Right lobe of liver (tissue), 6 donors: ENCODE results near the gene CTSW. TPM values are rescaled to one million over a fixed set of nuclear protein-coding genes. Genes with fewer than 3 reads are reported as not detected.

Experiments
- ATAC-seq, 4 donors: fragments of 200-7000 bp; cut with Tn5 transposase; one replicate each; pipeline ENCODE4 v1.9.1; 2020; ENCODE audit warnings: mild to moderate bottlenecking in 4 of 4, moderate library complexity in 4 of 4
- DNase-seq, 3 donors: peaks; one replicate each; pipeline ENCODE4 v3.0.0-alpha.2; 2020
- H3K27ac ChIP-seq, 3 donors: fragments of 200-600 bp; one replicate each; pipeline ENCODE4 v1.8.0; 2022
- H3K27me3 ChIP-seq, 2 donors: fragments of 200-600 bp; one replicate each; pipeline ENCODE4 v1.8.0; 2022
- H3K36me3 ChIP-seq, 4 donors: fragments of 200-600 bp; sonication (generic) in 1 of 4; one replicate each; pipeline versions ENCODE4 v1.5.1 to v1.8.0; 2017 to 2022; ENCODE audit warnings: control low read depth in 1 of 4
- H3K4me1 ChIP-seq, 4 donors: fragments of 200-600 bp; sonication (generic) in 1 of 4; one replicate each; pipeline versions ENCODE4 v1.5.1 to v1.8.0; 2017 to 2022; ENCODE audit warnings: control low read depth in 1 of 4
- H3K4me3 ChIP-seq, 3 donors: fragments of 200-600 bp; one replicate each; pipeline ENCODE4 v1.8.0; 2022
- H3K9me3 ChIP-seq, 4 donors: fragments of 200-600 bp; sonication (generic) in 1 of 4; one replicate each; pipeline versions ENCODE4 v1.5.1 to v1.8.0; 2017 to 2022; ENCODE audit warnings: control low read depth in 1 of 4
- CTCF ChIP-seq, 4 donors: fragments of 200-600 bp in 3 of 4; fragments of 450-650 bp in 1 of 4; IDR thresholded peaks; one replicate each; pipeline versions ENCODE4 v1.5.1 to v1.8.0; 2016 to 2022; ENCODE audit warnings: antibody characterized with exemption in 4 of 4, mild to moderate bottlenecking in 2 of 4
- POLR2A ChIP-seq: fragments of 450-650 bp; IDR thresholded peaks from one replicate; pipeline ENCODE4 v1.6.1; 2017; ENCODE audit warnings: antibody characterized with exemption, mild to moderate bottlenecking
- WGBS: methylation state at CpG from one replicate; pipeline ENCODE4 v1.1.6; 2018; ENCODE audit warnings: low coverage, low lambda C conversion rate; ENCODE audit not compliant: insufficient coverage; ENCODE audit errors: missing lambda C conversion rate; 5-methylcytosine and 5-hydroxymethylcytosine counted together
- intact Hi-C, 2 donors: fragments of 100-400 bp; cut with DNase I; formaldehyde crosslinking; loops; one replicate each; pipeline versions ENCODE4 v1.11.2 to v1.14.1; 2022
- total RNA-seq, 6 experiments: library from RNA; depleted of rRNA in 2 of 6; stranded (reverse); fragments of >200 nt in 2 of 6; fragmentation: NEBNext Ultra II Directional in 3 of 6; extraction: Animal tissue kit (Norgen Biotek cat#: 25700) in 3 of 6; gene quantifications; one replicate each; pipeline versions ENCODE4 v1.1.0 to v1.2.4, GENCODE V29; 2016 to 2023
- donor health status: DM: no; HTN: yes; CAD: no.
- donor health status: DM: no; HTN: no; CAD: no.
- donor health status: DM: no; HTN: no; CAD: no.
- donor health status: DM: no; HTN: yes; CAD: no.
- donor health status: DM: no; HTN: yes; CAD: no.

The CTSW gene
- total RNA-seq, 6 experiments from 2014 or later = 0.49 to 1.3 (median 1.0) TPM

GRCh38 chr11:65873318-65874156 is 6.1 kb upstream of the CTSW start:
- no peaks in the 10 kb centered on the region for H3K27me3 ChIP-seq
- H3K4me1 ChIP-seq = peaks cover 0 to 9% (median 0%) of the 10 kb centered on the region in 4 donors
- peak overlapping the region; percentile 56 to 88 (median 69) for H3K27ac ChIP-seq
- peak overlapping the region; percentile 27 to 55 (median 45) for H3K4me3 ChIP-seq
- DNase-seq (peak; percentile 95 to 97 (median 96)), ATAC-seq (peak; percentile 96 to 98 (median 97))
- TF ChIP-seq CTCF (IDR thresholded peaks at IDR 0.05) (no peak), POLR2A (peak; percentile 80)
- intact Hi-C loops = no loop called here
- WGBS = 14% methylated on average over 30 of the region's 54 CpGs
- H3K36me3 ChIP-seq = no peaks in the 10 kb centered on the region
- H3K9me3 ChIP-seq = no peaks in the 10 kb centered on the region

- no peak overlapping the region for H3K27ac ChIP-seq
- intact Hi-C loops = loop anchor here (10.0 kb wide), 1 partner anchor 105 kb away; no protein-coding TSS in a partner anchor
- 100% methylated on average over 3 of the region's 7 CpGs for WGBS
- ATAC-seq (no peak), DNase-seq (no peak)
- no peaks in the 10 kb centered on the region for H3K4me1 ChIP-seq
- no peak overlapping the region for H3K4me3 ChIP-seq
- peaks cover 0 to 11% (median 0%) of the 10 kb centered on the region in 4 donors for H3K36me3 ChIP-seq
- H3K9me3 ChIP-seq = no peaks in the 10 kb centered on the region
- H3K27me3 ChIP-seq = no peaks in the 10 kb centered on the region
- no peak for TF ChIP-seq POLR2A
These were observed 390 bp downstream of the CTSW start for GRCh38 chr11:65880027-65880426.

- no peak overlapping the region for H3K27ac ChIP-seq
- H3K4me1 ChIP-seq = no peaks in the 10 kb centered on the region
- ATAC-seq (no peak), DNase-seq (no peak)
- H3K36me3 ChIP-seq = peaks cover 0 to 11% (median 0%) of the 10 kb centered on the region in 4 donors
- intact Hi-C loops = loop anchor here (10.0 kb wide), 1 partner anchor 104 kb away; no protein-coding TSS in a partner anchor
- no peaks in the 10 kb centered on the region for H3K9me3 ChIP-seq
- 92% methylated on average over 2 of the region's 7 CpGs for WGBS
- no peak overlapping the region for H3K4me3 ChIP-seq
- H3K27me3 ChIP-seq = no peaks in the 10 kb centered on the region
- TF ChIP-seq POLR2A (no peak), CTCF (IDR thresholded peaks at IDR 0.05) (no peak)
These were observed 1.3 kb downstream of the CTSW start for GRCh38 chr11:65880844-65881421.

- H3K27me3 ChIP-seq = no peaks in the 10 kb centered on the region
- TF ChIP-seq POLR2A = no peak
- TF ChIP-seq CTCF (IDR thresholded peaks at IDR 0.05) = no peak
- no peak overlapping the region for H3K4me3 ChIP-seq
- DNase-seq (no peak), ATAC-seq (no peak)
- intact Hi-C loops = loop anchor here (10.0 kb wide), 1 partner anchor 102 kb away; no protein-coding TSS in a partner anchor
- no peaks in the 10 kb centered on the region for H3K9me3 ChIP-seq
- no peak overlapping the region for H3K27ac ChIP-seq
- peaks cover 0 to 2% (median 0%) of the 10 kb centered on the region in 4 donors for H3K4me1 ChIP-seq
- WGBS = 79% methylated on average over 10 of the region's 30 CpGs
- H3K36me3 ChIP-seq = peaks cover 0 to 11% (median 0%) of the 10 kb centered on the region in 4 donors
These were observed 2.8 kb downstream of the CTSW start for GRCh38 chr11:65882120-65883057.
